GM20000 (cell line): ENCODE results near the gene DDT.
"Not testable (repeated sequence)": the region's sequence is repeated elsewhere in the genome, so short reads cannot be mapped to it uniquely, and the experiment has no call there.

Experiments
- DNase-seq: peaks from one replicate; pipeline ENCODE4 v3.0.0; 2012; ENCODE audit warnings: low spot score
- CTCF ChIP-seq: IDR thresholded peaks from 2 replicates; pipeline ENCODE4 v1.5.1; 2012; ENCODE audit warnings: mild to moderate bottlenecking, control low read depth; ENCODE audit errors: extremely low read depth, missing control alignments

DDT gene

GRCh38 chr22:23974345-23974744 is at the start of gene DDT:
Gene DDT (minus strand): TSS chr22:23974441. CDS start chr22:23974414, 27 bp downstream.
- DNase-seq: not testable (repeated sequence)

- no peak for TF ChIP-seq CTCF
- no peak for DNase-seq
Observed at GRCh38 chr22:24023204-24023789, 49.1 kb upstream of the DDT start.

- DNase-seq: no peak
- no peak for TF ChIP-seq CTCF
Observed at GRCh38 chr22:24021304-24021703, 47.1 kb upstream of the DDT start.

GRCh38 chr22:24016156-24016555 is 41.9 kb upstream of the DDT start:
- DNase-seq: no peak
- no peak for TF ChIP-seq CTCF

- TF ChIP-seq CTCF: no peak
- no peak for DNase-seq
Observed at GRCh38 chr22:24011735-24012068, 37.5 kb upstream of the DDT start.

GRCh38 chr22:24010018-24010391 is 35.8 kb upstream of the DDT start:
- TF ChIP-seq CTCF: no peak
- DNase-seq: peak; percentile 5

GRCh38 chr22:24009227-24010017 is 35.2 kb upstream of the DDT start:
- DNase-seq: peak; percentile 2

More at GRCh38 chr22:24009227-24010017, 35.2 kb upstream of the DDT start:
- no peak for TF ChIP-seq CTCF
